Cardiac muscle cell (in vitro differentiated cells and primary cell): ENCODE measurements around the gene TESMIN. TPM values are rescaled to one million over a fixed set of nuclear protein-coding genes. Genes with fewer than 3 reads are reported as not detected.

Experiments
- DNase-seq, 2 donors: peaks; one replicate each; pipeline versions ENCODE4 v3.0.0 to v3.0.0-alpha.2; 2010 to 2017; ENCODE audit warnings: low read depth in 1 of 2, low spot score in 1 of 2
- H3K27ac ChIP-seq: fragments of 200-600 bp; sonication (generic); 2 replicates; pipeline ENCODE4 v1.5.1; 2016
- H3K27me3 ChIP-seq: fragments of 200-600 bp; sonication (generic); 2 replicates; pipeline ENCODE4 v1.6.0; 2016; ENCODE audit warnings: control low read depth
- H3K36me3 ChIP-seq: fragments of 200-600 bp; sonication (generic); 2 replicates; pipeline ENCODE4 v1.5.1; 2016; ENCODE audit warnings: control low read depth
- H3K4me1 ChIP-seq: fragments of 200-600 bp; sonication (generic); 2 replicates; pipeline ENCODE4 v1.8.1; 2017; ENCODE audit warnings: low read depth, mild to moderate bottlenecking, mixed run types
- H3K4me3 ChIP-seq: fragments of 200-600 bp; sonication (generic); 2 replicates; pipeline ENCODE4 v1.5.1; 2016; ENCODE audit warnings: mild to moderate bottlenecking
- H3K9me3 ChIP-seq: fragments of 200-600 bp; sonication (generic); 2 replicates; pipeline ENCODE4 v1.5.1; 2017; ENCODE audit warnings: low read depth, mild to moderate bottlenecking, control low read depth
- CTCF ChIP-seq: IDR thresholded peaks from 2 replicates; pipeline ENCODE4 v1.5.1; 2012; ENCODE audit warnings: low read depth, mild to moderate bottlenecking, low read length
- polyA plus RNA-seq: library from polyadenylated mRNA; unstranded; fragments of >200 nt; fragmentation: Nextera tagmentation; extraction: Ambion mirVana; gene quantifications from 2 replicates; pipeline ENCODE4 v1.2.1, GENCODE V29; 2016
- total RNA-seq: library from RNA; depleted of rRNA; stranded (reverse); fragments of >200 nt; gene quantifications from 2 replicates; pipeline ENCODE4 v1.2.3, GENCODE V29; 2016

The TESMIN gene
- total and polyA plus RNA-seq, 2 experiments from 2014 or later = 4.6 to 23.5 TPM

DNA sequence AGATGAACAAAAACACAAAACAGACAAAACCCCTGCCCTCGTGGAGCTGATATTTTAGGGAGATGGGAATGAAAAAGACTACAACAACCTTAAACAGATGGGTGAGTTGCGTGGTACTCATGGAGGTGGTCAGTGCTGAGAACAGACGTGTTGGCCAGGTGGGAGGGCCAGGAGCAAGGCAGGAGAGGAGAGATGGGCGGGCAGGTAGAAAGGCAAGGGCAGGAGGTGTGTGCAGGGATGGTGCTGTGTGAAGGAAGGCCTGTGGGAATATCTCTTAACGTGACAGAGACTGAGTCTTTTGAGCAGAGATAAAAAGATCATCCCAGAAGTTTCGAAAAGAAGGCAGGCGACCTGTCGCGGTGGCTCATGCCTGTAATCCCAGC lies 59.9 kb downstream of the TESMIN start:
- Histone ChIP-seq H3K4me1 (peaks cover 17% of the 10 kb centered on the region), H3K4me3 (no peak overlapping the region), H3K27me3 (peaks cover 13% of the 10 kb centered on the region), H3K36me3 (no peaks in the 10 kb centered on the region), H3K27ac (no peak overlapping the region), H3K9me3 (no peaks in the 10 kb centered on the region)
- no peak for TF ChIP-seq CTCF
- no peak for DNase-seq

DNA sequence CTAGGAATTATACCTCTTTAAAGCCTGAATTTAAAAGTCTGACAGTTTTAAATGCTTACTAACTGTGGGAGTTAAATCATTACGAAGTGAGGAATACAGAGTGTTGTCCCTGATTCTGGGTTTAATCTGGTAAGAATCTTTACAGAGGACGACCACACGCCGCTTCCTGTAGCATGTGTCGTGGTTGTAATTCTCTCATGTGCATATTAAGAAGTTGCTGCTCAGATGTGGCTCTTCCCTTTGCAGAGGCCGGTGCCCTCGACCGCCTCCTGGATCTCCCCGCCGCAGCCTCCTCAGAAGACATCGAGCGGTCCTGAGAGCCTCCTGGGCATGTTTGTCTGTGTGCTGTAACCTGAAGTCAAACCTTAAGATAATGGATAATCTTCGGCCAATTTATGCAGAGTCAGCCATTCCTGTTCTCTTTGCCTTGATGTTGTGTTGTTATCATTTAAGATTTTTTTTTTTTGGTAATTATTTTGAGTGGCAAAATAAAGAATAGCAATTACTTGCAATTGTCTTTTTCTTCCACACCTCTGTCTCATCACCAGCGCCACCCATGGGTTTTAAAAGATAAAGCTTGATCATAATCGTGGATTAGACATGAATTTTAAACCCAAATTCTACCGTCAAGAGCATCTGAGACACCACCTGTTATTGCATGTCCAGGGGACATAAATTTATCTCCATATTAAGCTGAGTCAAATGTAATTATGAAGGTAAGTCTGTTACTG lies 60.5 kb downstream of the TESMIN start:
- no peak overlapping the region for H3K4me3 ChIP-seq
- DNase-seq = no peak
- no peaks in the 10 kb centered on the region for H3K36me3 ChIP-seq
- peaks cover 19% of the 10 kb centered on the region for H3K27me3 ChIP-seq
- H3K4me1 ChIP-seq = peaks cover 17% of the 10 kb centered on the region
- no peaks in the 10 kb centered on the region for H3K9me3 ChIP-seq
- H3K27ac ChIP-seq = no peak overlapping the region
- no peak for TF ChIP-seq CTCF

- H3K27ac ChIP-seq = no peak overlapping the region
- no peak for TF ChIP-seq CTCF
- peaks cover 27% of the 10 kb centered on the region for H3K27me3 ChIP-seq
- H3K36me3 ChIP-seq = no peaks in the 10 kb centered on the region
- H3K4me1 ChIP-seq = peaks cover 17% of the 10 kb centered on the region
- no peak overlapping the region for H3K4me3 ChIP-seq
- no peaks in the 10 kb centered on the region for H3K9me3 ChIP-seq
- no peak for DNase-seq
Observed at GRCh38 chr11:68689737-68690625, 61.3 kb downstream of the TESMIN start.

- no peak for TF ChIP-seq CTCF
- H3K9me3 ChIP-seq = no peaks in the 10 kb centered on the region
- DNase-seq = no peak
- H3K27ac ChIP-seq = no peak overlapping the region
- H3K4me1 ChIP-seq = peaks cover 17% of the 10 kb centered on the region
- no peaks in the 10 kb centered on the region for H3K36me3 ChIP-seq
- peaks cover 38% of the 10 kb centered on the region for H3K27me3 ChIP-seq
- H3K4me3 ChIP-seq = no peak overlapping the region
Observed at GRCh38 chr11:68688881-68689280, 62.4 kb downstream of the TESMIN start.

- no peak for TF ChIP-seq CTCF
Observed at GRCh38 chr11:68687986-68688385, 63.3 kb downstream of the TESMIN start.

More at GRCh38 chr11:68687986-68688385, 63.3 kb downstream of the TESMIN start:
- no peak overlapping the region for H3K27ac ChIP-seq
- no peaks in the 10 kb centered on the region for H3K9me3 ChIP-seq
- peaks cover 47% of the 10 kb centered on the region for H3K27me3 ChIP-seq
- no peak for DNase-seq
- peaks cover 11% of the 10 kb centered on the region for H3K4me1 ChIP-seq
- H3K36me3 ChIP-seq = no peaks in the 10 kb centered on the region
- no peak overlapping the region for H3K4me3 ChIP-seq
